ENCODE results near the gene CRLF2. TPM values are rescaled to one million over a fixed set of nuclear protein-coding genes. Genes with fewer than 3 reads are reported as not detected.
"Not testable (repeated sequence)": the region's sequence is repeated elsewhere in the genome, so short reads cannot be mapped to it uniquely, and the experiment has no call there.

CRLF2 gene
- total RNA-seq, 1 donor from 2014 or later: not detected

GRCh38 chrX:1218286-1218685, 5.8 kb upstream of the CRLF2 start:
- DNase-seq (ENCODE audit: low spot score) (no peak), ATAC-seq (no peak)

- ATAC-seq: no peak
Observed at GRCh38 chrX:1215123-1215823, 2.8 kb upstream of the CRLF2 start.

GRCh38 chrX:1213971-1214370, 1.5 kb upstream of the CRLF2 start:
- no peak for ATAC-seq
- no peak for DNase-seq (ENCODE audit: low spot score)

More at GRCh38 chrX:1215123-1215823, 2.8 kb upstream of the CRLF2 start:
- DNase-seq (ENCODE audit: low spot score): no peak

- no peak for DNase-seq (ENCODE audit: low spot score)
- ATAC-seq: no peak
Observed at GRCh38 chrX:1210844-1211243, 1.6 kb downstream of the CRLF2 start.

GRCh38 chrX:1207496-1208025, 4.9 kb downstream of the CRLF2 start:
- no peak for DNase-seq (ENCODE audit: low spot score)

GRCh38 chrX:1205681-1206611, 6.5 kb downstream of the CRLF2 start:
- ATAC-seq (peak; percentile 94), DNase-seq (ENCODE audit: low spot score) (peak; percentile 49)

More at GRCh38 chrX:1207496-1208025, 4.9 kb downstream of the CRLF2 start:
- no peak for ATAC-seq

- ATAC-seq (no peak), DNase-seq (ENCODE audit: low spot score) (no peak)
Observed at GRCh38 chrX:1202251-1202650, 10.2 kb downstream of the CRLF2 start.

- ATAC-seq (no peak), DNase-seq (ENCODE audit: low spot score) (peak; percentile 3)
Observed at GRCh38 chrX:1196436-1196835, 16.0 kb downstream of the CRLF2 start.

- DNase-seq (ENCODE audit: low spot score); ATAC-seq: not testable (repeated sequence)
Observed at GRCh38 chrX:1192196-1192595, 20.3 kb downstream of the CRLF2 start.

- ATAC-seq (no peak), DNase-seq (ENCODE audit: low spot score) (no peak)
Observed at GRCh38 chrX:1190596-1191145, 21.8 kb downstream of the CRLF2 start.

GRCh38 chrX:1185561-1185960, 26.9 kb downstream of the CRLF2 start:
- DNase-seq (ENCODE audit: low spot score) (peak; percentile 12), ATAC-seq (no peak)

- no peak for DNase-seq (ENCODE audit: low spot score)
- no peak for ATAC-seq
Observed at GRCh38 chrX:1182211-1182610, 30.2 kb downstream of the CRLF2 start.

GRCh38 chrX:1181661-1182060, 30.8 kb downstream of the CRLF2 start:
- ATAC-seq: not testable (repeated sequence)

GRCh38 chrX:1181170-1181569, 31.3 kb downstream of the CRLF2 start:
- DNase-seq (ENCODE audit: low spot score) (no peak), ATAC-seq (no peak)

More at GRCh38 chrX:1181661-1182060, 30.8 kb downstream of the CRLF2 start:
- not testable (repeated sequence) for DNase-seq (ENCODE audit: low spot score)

- ATAC-seq (no peak), DNase-seq (ENCODE audit: low spot score) (no peak)
Observed at GRCh38 chrX:1178580-1179057, 33.8 kb downstream of the CRLF2 start.

- DNase-seq (ENCODE audit: low spot score); ATAC-seq: not testable (repeated sequence)
Observed at GRCh38 chrX:1176531-1177320, 35.7 kb downstream of the CRLF2 start.

- not testable (repeated sequence) for ATAC-seq; DNase-seq (ENCODE audit: low spot score)
Observed at GRCh38 chrX:1174609-1175545, 37.6 kb downstream of the CRLF2 start.

GRCh38 chrX:1173435-1173834, 39.0 kb downstream of the CRLF2 start:
- DNase-seq (ENCODE audit: low spot score); ATAC-seq: not testable (repeated sequence)

GRCh38 chrX:1172496-1172895, 40.0 kb downstream of the CRLF2 start:
- ATAC-seq (no peak), DNase-seq (ENCODE audit: low spot score) (no peak)
